H9 (cell line): ENCODE data around the gene SGCD. TPM values are rescaled to one million over a fixed set of nuclear protein-coding genes. Genes with fewer than 3 reads are reported as not detected.

Experiments used
- DNase-seq: peaks from one replicate; pipeline ENCODE4 v3.0.0-alpha.2; 2017
- H2AFZ ChIP-seq: one replicate; pipeline ENCODE4 v1.6.1; 2013; ENCODE audit warnings: mild to moderate bottlenecking, low read length, control low read depth, moderate library complexity
- H2AK5ac ChIP-seq: 2 replicates; pipeline ENCODE4 v1.6.1; 2013; ENCODE audit warnings: low read length, control low read depth, mixed read lengths; ENCODE audit not compliant: insufficient read length
- H2BK120ac ChIP-seq: one replicate; pipeline ENCODE4 v1.6.1; 2013; ENCODE audit warnings: low read depth, mild to moderate bottlenecking, low read length, control low read depth, inconsistent platforms; ENCODE audit not compliant: poor library complexity, severe bottlenecking
- H2BK12ac ChIP-seq: 2 replicates; pipeline ENCODE4 v1.6.1; 2013; ENCODE audit warnings: low read length, control low read depth, mixed read lengths, low read depth; ENCODE audit not compliant: insufficient read length
- H2BK15ac ChIP-seq: 2 replicates; pipeline ENCODE4 v1.6.1; 2013; ENCODE audit warnings: low read depth, low read length, control low read depth
- H2BK20ac ChIP-seq: one replicate; pipeline ENCODE4 v1.6.1; 2013; ENCODE audit warnings: low read depth, mild to moderate bottlenecking, low read length, control low read depth, inconsistent platforms; ENCODE audit not compliant: poor library complexity, severe bottlenecking
- H2BK5ac ChIP-seq: 2 replicates; pipeline ENCODE4 v1.6.1; 2013; ENCODE audit warnings: low read length, control low read depth, mixed read lengths; ENCODE audit not compliant: insufficient read length
- H3K14ac ChIP-seq: 2 replicates; pipeline ENCODE4 v1.6.1; 2013; ENCODE audit warnings: low read length, control low read depth; ENCODE audit not compliant: insufficient read depth
- H3K18ac ChIP-seq: 2 replicates; pipeline ENCODE4 v1.6.1; 2013; ENCODE audit warnings: low read depth, mild to moderate bottlenecking, mixed read lengths, low read length, control low read depth; ENCODE audit not compliant: insufficient read length
- H3K23ac ChIP-seq: 2 replicates; pipeline ENCODE4 v1.6.1; 2013; ENCODE audit warnings: low read length, control low read depth, mixed read lengths, low read depth; ENCODE audit not compliant: insufficient read length
- H3K23me2 ChIP-seq: 2 replicates; pipeline ENCODE4 v1.6.1; 2013; ENCODE audit warnings: low read depth, mild to moderate bottlenecking, mixed read lengths, low read length, control low read depth; ENCODE audit not compliant: insufficient read length, poor library complexity, severe bottlenecking
- H3K27ac ChIP-seq: 2 replicates; pipeline ENCODE4 v1.5.1; 2013; ENCODE audit warnings: low read length, control low read depth, mixed read lengths, low read depth; ENCODE audit not compliant: insufficient read length
- H3K27me3 ChIP-seq: 2 replicates; pipeline ENCODE4 v1.6.1; 2013; ENCODE audit warnings: low read length, control low read depth, inconsistent platforms; ENCODE audit not compliant: insufficient read depth
- H3K4ac ChIP-seq: 2 replicates; pipeline ENCODE4 v1.6.1; 2013; ENCODE audit warnings: low read depth, mild to moderate bottlenecking, control low read depth, inconsistent platforms, low read length, moderate library complexity
- H3K4me1 ChIP-seq: 2 replicates; pipeline ENCODE4 v1.6.1; 2013; ENCODE audit warnings: low read length, control low read depth, inconsistent platforms; ENCODE audit not compliant: insufficient read depth
- H3K4me2 ChIP-seq: 2 replicates; pipeline ENCODE4 v1.6.1; 2013; ENCODE audit warnings: low read length, control low read depth, mixed read lengths; ENCODE audit not compliant: insufficient read length, insufficient read depth
- H3K56ac ChIP-seq: 2 replicates; pipeline ENCODE4 v1.6.1; 2013; ENCODE audit warnings: low read depth, mild to moderate bottlenecking, mixed read lengths, low read length, control low read depth; ENCODE audit not compliant: insufficient read length
- H3K79me1 ChIP-seq: 2 replicates; pipeline ENCODE4 v1.6.1; 2013; ENCODE audit warnings: low read depth, mild to moderate bottlenecking, moderate library complexity, low read length, control low read depth, inconsistent platforms; ENCODE audit not compliant: insufficient read depth, poor library complexity, severe bottlenecking
- H3K79me2 ChIP-seq: 2 replicates; pipeline ENCODE4 v1.6.1; 2013; ENCODE audit warnings: low read length, control low read depth, inconsistent platforms; ENCODE audit not compliant: insufficient read depth
- H3K9ac ChIP-seq: 2 replicates; pipeline ENCODE4 v1.6.1; 2013; ENCODE audit warnings: low read length, control low read depth, mixed read lengths; ENCODE audit not compliant: insufficient read length; ENCODE audit errors: extremely low read depth
- H3K9me3 ChIP-seq: one replicate; pipeline ENCODE4 v1.6.1; 2013; ENCODE audit warnings: low read depth, low read length, inconsistent platforms; ENCODE audit not compliant: control insufficient read depth
- H3T11ph ChIP-seq: one replicate; pipeline ENCODE4 v1.6.1; 2013; ENCODE audit warnings: mild to moderate bottlenecking, low read length, control low read depth, inconsistent platforms
- H4K20me1 ChIP-seq: one replicate; pipeline ENCODE4 v1.6.1; 2013; ENCODE audit not compliant: control insufficient read depth, insufficient read length, insufficient read depth
- H4K5ac ChIP-seq: 2 replicates; pipeline ENCODE4 v1.6.1; 2013; ENCODE audit warnings: low read depth, mild to moderate bottlenecking, mixed read lengths, low read length, control low read depth; ENCODE audit not compliant: insufficient read length
- H4K8ac ChIP-seq: replicated peaks from 2 replicates; pipeline ENCODE4 v1.6.1; 2013; ENCODE audit warnings: low read length, control low read depth, mixed read lengths, low read depth; ENCODE audit not compliant: insufficient read length
- H4K91ac ChIP-seq: 2 replicates; pipeline ENCODE4 v1.6.1; 2013; ENCODE audit warnings: low read depth, mild to moderate bottlenecking, moderate library complexity, mixed read lengths, low read length, control low read depth; ENCODE audit not compliant: insufficient read length
- H3K27ac Mint-ChIP-seq, 3 experiments: 2 replicates in 2 of 3; 3 replicates in 1 of 3; pipeline ENCODE4 v1.8.0; 2020 to 2021; ENCODE audit warnings: mixed read lengths in 3 of 3, mild to moderate bottlenecking in 1 of 3, moderate library complexity in 1 of 3
- H3K27me3 Mint-ChIP-seq: 2 replicates; pipeline ENCODE4 v1.8.0; 2021; ENCODE audit warnings: low read depth, mild to moderate bottlenecking, moderate library complexity, mixed read lengths
- H3K36me3 Mint-ChIP-seq, 3 experiments: 2 replicates in 2 of 3; 3 replicates in 1 of 3; pipeline ENCODE4 v1.8.0; 2020 to 2021; ENCODE audit warnings: low read depth in 3 of 3, mixed read lengths in 3 of 3; ENCODE audit not compliant: insufficient read depth in 1 of 3
- H3K4me1 Mint-ChIP-seq, 2 experiments: 2 replicates each; pipeline ENCODE4 v1.8.0; 2020; ENCODE audit warnings: mixed read lengths in 2 of 2
- H3K4me3 Mint-ChIP-seq, 2 experiments: 2 replicates in 1 of 2; 3 replicates in 1 of 2; pipeline ENCODE4 v1.8.0; 2020 to 2021; ENCODE audit warnings: mild to moderate bottlenecking in 2 of 2, mixed read lengths in 2 of 2, moderate library complexity in 1 of 2
- H3K9me3 Mint-ChIP-seq, 2 experiments: 2 replicates in 1 of 2; 3 replicates in 1 of 2; pipeline ENCODE4 v1.8.0; 2020; ENCODE audit warnings: mild to moderate bottlenecking in 2 of 2, mixed read lengths in 2 of 2, moderate library complexity in 1 of 2
- whole genome bisulfite sequencing: extraction: QIAGEN DNeasy Blood & Tissue Kit; methylation state at CpG from one replicate; pipeline ENCODE4 v1.1.7; 2013; ENCODE audit warnings: missing lambda C conversion rate, low lambda C conversion rate, mixed read lengths; ENCODE audit not compliant: insufficient read length; ENCODE audit errors: extremely low coverage; 5-methylcytosine and 5-hydroxymethylcytosine counted together
- total RNA-seq: library from RNA; stranded (reverse); gene quantifications from 2 replicates; pipeline ENCODE4 v1.2.1, GENCODE V29; 2021
- TF ChIP-seq, protein P1 (sequence below): fragments of 200-600 bp; sonication (generic); conservative IDR thresholded peaks from 3 replicates; pipeline ENCODE4 v1.8.0; 2021; ENCODE audit warnings: antibody characterized with exemption, mild to moderate bottlenecking

Gene SGCD
- total RNA-seq, 1 experiment from 2014 or later, result 0.11 TPM

DNA sequence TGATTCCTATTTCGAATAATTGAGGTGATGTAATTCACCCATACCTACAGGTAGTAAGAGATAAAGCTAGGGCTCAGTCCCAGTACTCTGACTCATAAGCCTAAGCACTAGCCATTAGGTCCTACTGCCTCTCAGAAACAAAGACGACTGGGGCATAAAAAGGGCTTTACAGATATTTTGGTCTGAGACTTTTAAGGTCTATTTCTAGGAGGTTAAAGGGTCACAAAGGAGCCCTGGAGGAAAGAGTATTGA, 69.8 kb downstream of the SGCD start:
- Histone ChIP-seq H3K23me2 (no peaks in the 10 kb centered on the region), H3K4me2 (no peak overlapping the region)

More for the DNA sequence above, 69.8 kb downstream of the SGCD start:
- no peak overlapping the region for H3K14ac ChIP-seq
- no peaks in the 10 kb centered on the region for H3K27me3 ChIP-seq
- no peaks in the 10 kb centered on the region for H3K79me2 ChIP-seq
- no peak overlapping the region for H4K5ac ChIP-seq
- no peak overlapping the region for H2AK5ac ChIP-seq
- no peaks in the 10 kb centered on the region for H3K9me3 ChIP-seq
- no peak overlapping the region for H2BK20ac ChIP-seq
- H3K4me1 Mint-ChIP-seq, result no peaks in the 10 kb centered on the region
- H2BK15ac ChIP-seq, result no peak overlapping the region
- H3K4ac ChIP-seq, result no peak overlapping the region
- TF ChIP-seq, protein P1, sequence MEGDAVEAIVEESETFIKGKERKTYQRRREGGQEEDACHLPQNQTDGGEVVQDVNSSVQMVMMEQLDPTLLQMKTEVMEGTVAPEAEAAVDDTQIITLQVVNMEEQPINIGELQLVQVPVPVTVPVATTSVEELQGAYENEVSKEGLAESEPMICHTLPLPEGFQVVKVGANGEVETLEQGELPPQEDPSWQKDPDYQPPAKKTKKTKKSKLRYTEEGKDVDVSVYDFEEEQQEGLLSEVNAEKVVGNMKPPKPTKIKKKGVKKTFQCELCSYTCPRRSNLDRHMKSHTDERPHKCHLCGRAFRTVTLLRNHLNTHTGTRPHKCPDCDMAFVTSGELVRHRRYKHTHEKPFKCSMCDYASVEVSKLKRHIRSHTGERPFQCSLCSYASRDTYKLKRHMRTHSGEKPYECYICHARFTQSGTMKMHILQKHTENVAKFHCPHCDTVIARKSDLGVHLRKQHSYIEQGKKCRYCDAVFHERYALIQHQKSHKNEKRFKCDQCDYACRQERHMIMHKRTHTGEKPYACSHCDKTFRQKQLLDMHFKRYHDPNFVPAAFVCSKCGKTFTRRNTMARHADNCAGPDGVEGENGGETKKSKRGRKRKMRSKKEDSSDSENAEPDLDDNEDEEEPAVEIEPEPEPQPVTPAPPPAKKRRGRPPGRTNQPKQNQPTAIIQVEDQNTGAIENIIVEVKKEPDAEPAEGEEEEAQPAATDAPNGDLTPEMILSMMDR, result no peak
- no peaks in the 10 kb centered on the region for H3K36me3 Mint-ChIP-seq
- H3K18ac ChIP-seq, result no peak overlapping the region
- no CpG with 5 or more reads among the region's 2 CpGs for WGBS
- no peak overlapping the region for H2BK5ac ChIP-seq
- H3K27me3 Mint-ChIP-seq, result no peaks in the 10 kb centered on the region
- no peak overlapping the region for H3K4me3 Mint-ChIP-seq
- H3T11ph ChIP-seq, result no peak overlapping the region
- H4K20me1 ChIP-seq, result no peaks in the 10 kb centered on the region
- H4K8ac ChIP-seq, result no peak overlapping the region
- no peak overlapping the region for H3K56ac ChIP-seq
- no peak overlapping the region for H3K27ac ChIP-seq
- H3K23ac ChIP-seq, result no peak overlapping the region
- no peak for DNase-seq
- H3K9me3 Mint-ChIP-seq, result no peaks in the 10 kb centered on the region
- H3K9ac ChIP-seq, result no peak overlapping the region
- H3K27ac Mint-ChIP-seq, result no peak overlapping the region
- no peak overlapping the region for H2BK12ac ChIP-seq
- no peaks in the 10 kb centered on the region for H3K4me1 ChIP-seq
- H2BK120ac ChIP-seq, result no peak overlapping the region
- no peak overlapping the region for H2AFZ ChIP-seq
- no peak overlapping the region for H4K91ac ChIP-seq
- no peaks in the 10 kb centered on the region for H3K79me1 ChIP-seq
